8988T (cell line): ENCODE data around the gene TAS1R1.

ENCODE experiments used
- DNase-seq: peaks from one replicate; pipeline ENCODE4 v3.0.0; 2011

The TAS1R1 gene

GRCh38 chr1:6554907-6555778 lies at the start of gene TAS1R1:
Gene TAS1R1, plus strand, starts transcription at chr1:6555307. Its CDS starts 67 bp downstream, at chr1:6555374.
- DNase-seq = no peak

- no peak for DNase-seq
Observed at GRCh38 chr1:6505367-6506209, 49.5 kb upstream of the TAS1R1 start.

- no peak for DNase-seq
Observed at GRCh38 chr1:6506210-6507036, 48.7 kb upstream of the TAS1R1 start.

- DNase-seq = no peak
Observed at GRCh38 chr1:6507037-6507428, 48.1 kb upstream of the TAS1R1 start.

- DNase-seq = no peak
Observed at GRCh38 chr1:6507461-6507911, 47.6 kb upstream of the TAS1R1 start.

- no peak for DNase-seq
Observed at GRCh38 chr1:6508154-6508815, 46.8 kb upstream of the TAS1R1 start.

- no peak for DNase-seq
Observed at GRCh38 chr1:6508816-6509189, 46.3 kb upstream of the TAS1R1 start.

GRCh38 chr1:6509220-6509918 lies 45.7 kb upstream of the TAS1R1 start:
- DNase-seq = no peak

- no peak for DNase-seq
Observed at GRCh38 chr1:6509919-6510291, 45.2 kb upstream of the TAS1R1 start.

GRCh38 chr1:6510493-6510892 lies 44.6 kb upstream of the TAS1R1 start:
- no peak for DNase-seq

GRCh38 chr1:6511056-6511455 lies 44.1 kb upstream of the TAS1R1 start:
- no peak for DNase-seq

GRCh38 chr1:6511561-6512244 lies 43.4 kb upstream of the TAS1R1 start:
- DNase-seq = no peak

GRCh38 chr1:6512245-6512907 lies 42.7 kb upstream of the TAS1R1 start:
- DNase-seq = no peak

- DNase-seq = no peak
Observed at GRCh38 chr1:6512908-6513280, 42.2 kb upstream of the TAS1R1 start.

- DNase-seq = no peak
Observed at GRCh38 chr1:6513320-6513801, 41.7 kb upstream of the TAS1R1 start.

GRCh38 chr1:6515771-6516170 lies 39.3 kb upstream of the TAS1R1 start:
- DNase-seq = no peak

GRCh38 chr1:6517435-6517851 lies 37.7 kb upstream of the TAS1R1 start:
- no peak for DNase-seq

GRCh38 chr1:6519491-6519934 lies 35.6 kb upstream of the TAS1R1 start:
- DNase-seq = no peak

- DNase-seq = no peak
Observed at GRCh38 chr1:6519935-6520671, 35.0 kb upstream of the TAS1R1 start.

- DNase-seq = no peak
Observed at GRCh38 chr1:6521536-6521935, 33.6 kb upstream of the TAS1R1 start.
